WTC11 (cell line): Measurements from ENCODE around the gene TMEM183A. TPM values are rescaled to one million over a fixed set of nuclear protein-coding genes. Genes with fewer than 3 reads are reported as not detected.

ENCODE experiments used
- ATAC-seq: fragments of 200-7000 bp; cut with Tn5 transposase; 2 replicates; pipeline ENCODE4 v1.10.0; 2021; ENCODE audit warnings: mild to moderate bottlenecking, moderate library complexity
- CTCF ChIA-PET: fragments of 300-600 bp; sonication (Branson Sonifier 250); formaldehyde crosslinking; loops from one replicate; lab custom pipeline; 2021; ENCODE audit warnings: antibody characterized with exemption; lab: Charles Lee
- POLR2A ChIA-PET: fragments of 350-600 bp; sonication (Branson Sonifier 250); formaldehyde crosslinking; loops from one replicate; lab custom pipeline; 2021; ENCODE audit warnings: antibody characterized with exemption; lab: Charles Lee
- DNase-seq: peaks from one replicate; pipeline ENCODE4 v3.0.0; 2021; ENCODE audit warnings: low spot score
- H3K27ac Mint-ChIP-seq: 2 replicates; pipeline ENCODE4 v1.8.0; 2021; ENCODE audit warnings: mixed read lengths
- H3K27me3 Mint-ChIP-seq: 2 replicates; pipeline ENCODE4 v1.8.0; 2021; ENCODE audit warnings: low read depth, mild to moderate bottlenecking, moderate library complexity, mixed read lengths
- H3K36me3 Mint-ChIP-seq: 2 replicates; pipeline ENCODE4 v1.8.0; 2021; ENCODE audit warnings: mixed read lengths
- H3K4me1 Mint-ChIP-seq: 2 replicates; pipeline ENCODE4 v1.8.0; 2022; ENCODE audit warnings: mixed read lengths
- H3K4me3 Mint-ChIP-seq: 2 replicates; pipeline ENCODE4 v1.8.0; 2021; ENCODE audit warnings: mild to moderate bottlenecking, moderate library complexity, mixed read lengths
- H3K9me3 Mint-ChIP-seq: 2 replicates; pipeline ENCODE4 v1.8.0; 2021; ENCODE audit warnings: mixed read lengths
- ARID4B ChIP-seq: sonication (generic); formaldehyde crosslinking; IDR thresholded peaks from 2 replicates; pipeline ENCODE4 v1.8.0; 2023; ENCODE audit warnings: missing genetic modification reagents, mild to moderate bottlenecking, borderline replicate concordance
- KAT7 ChIP-seq: sonication (generic); formaldehyde crosslinking; IDR thresholded peaks from 2 replicates; pipeline ENCODE4 v1.8.1; 2023; ENCODE audit warnings: missing genetic modification reagents, mild to moderate bottlenecking, borderline replicate concordance
- MAX ChIP-seq: sonication (generic); formaldehyde crosslinking; IDR thresholded peaks from 2 replicates; pipeline ENCODE4 v1.8.0; 2022; ENCODE audit warnings: mild to moderate bottlenecking, missing genetic modification reagents
- RORB ChIP-seq: fragments of 250-450 bp; sonication (Bioruptor Pico); IDR thresholded peaks from 2 replicates; pipeline ENCODE4 v1.9.0; 2021; ENCODE audit warnings: mild to moderate bottlenecking
- SOX15 ChIP-seq: fragments of 250-450 bp; sonication (Bioruptor Pico); IDR thresholded peaks from 2 replicates; pipeline ENCODE4 v1.9.0; 2021; ENCODE audit warnings: mild to moderate bottlenecking
- TCF7 ChIP-seq: sonication (generic); formaldehyde crosslinking; IDR thresholded peaks from 2 replicates; pipeline ENCODE4 v1.8.0; 2022; ENCODE audit warnings: mild to moderate bottlenecking, low read depth, missing genetic modification reagents, moderate library complexity
- ZNF423 ChIP-seq: fragments of 250-450 bp; sonication (Bioruptor Pico); IDR thresholded peaks from 2 replicates; pipeline ENCODE4 v2.1.2; 2022; ENCODE audit warnings: mild to moderate bottlenecking, moderate library complexity
- total RNA-seq: library from RNA; stranded (reverse); gene quantifications from 3 replicates; pipeline ENCODE4 v1.2.3, GENCODE V29; 2021
- TF ChIP-seq, protein P1 (sequence below): sonication (generic); formaldehyde crosslinking; IDR thresholded peaks from 2 replicates; pipeline ENCODE4 v1.8.1; 2023; ENCODE audit warnings: mild to moderate bottlenecking, missing genetic modification reagents, moderate library complexity
- TF ChIP-seq, protein P2 (sequence below): sonication (generic); formaldehyde crosslinking; IDR thresholded peaks from 2 replicates; pipeline ENCODE4 v1.8.0; 2023; ENCODE audit warnings: mild to moderate bottlenecking, missing genetic modification reagents
- TF ChIP-seq, protein P3 (sequence below): sonication (generic); formaldehyde crosslinking; IDR thresholded peaks from 2 replicates; pipeline ENCODE4 v1.8.1; 2023; ENCODE audit warnings: mild to moderate bottlenecking, missing genetic modification reagents, moderate library complexity
- TF ChIP-seq, protein P4 (sequence below): fragments of 200-600 bp; IDR thresholded peaks from 2 replicates; pipeline ENCODE4 v1.8.0; 2022; ENCODE audit warnings: antibody characterized with exemption

Gene TMEM183A
- total RNA-seq, 1 experiment from 2014 or later, result 108 TPM

DNA sequence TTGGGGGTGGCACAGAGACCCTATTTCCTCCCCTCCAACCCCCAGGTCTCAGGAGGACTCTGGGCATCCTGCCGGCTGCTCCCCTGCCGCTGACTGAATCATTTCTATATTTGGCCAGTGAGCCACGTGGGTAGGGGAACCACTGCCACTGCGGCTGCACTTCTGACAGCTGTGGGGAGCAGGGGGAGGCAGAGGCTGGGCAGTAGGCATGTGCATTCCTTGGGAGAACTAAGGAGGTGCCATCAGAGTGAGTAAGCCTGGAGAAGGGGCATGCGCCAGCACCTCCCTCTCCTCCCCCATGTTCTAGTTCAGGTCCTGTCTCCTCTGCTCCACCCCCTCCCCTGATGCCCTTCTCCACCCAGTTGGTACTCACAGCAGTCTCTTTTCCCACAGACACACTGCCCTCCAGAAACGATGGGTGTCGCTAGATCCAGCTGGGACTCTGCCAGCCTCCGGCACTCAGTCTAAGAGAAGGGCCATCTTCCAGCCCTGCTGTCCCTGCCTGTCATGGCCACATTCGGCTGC, 31.1 kb downstream of the TMEM183A start:
- Mint-ChIP-seq H3K27ac (no peak overlapping the region), H3K27me3 (no peaks in the 10 kb centered on the region; the same call in 1 of the 2 replicates), H3K36me3 (peaks cover 7% of the 10 kb centered on the region), H3K4me3 (no peak overlapping the region), H3K9me3 (no peaks in the 10 kb centered on the region), H3K4me1 (peaks cover 26% of the 10 kb centered on the region)
- ChIA-PET POLR2A (no interaction called here), CTCF (interaction anchor here (2.1 to 8.9 kb wide), 14 partner anchors 10 to 269 kb away, joined by 13 to 412 read pairs (median 102); partner anchors contain the start of genes ADORA1, MYOG and PPFIA4)
- ATAC-seq (no peak), DNase-seq (no peak)
- TF ChIP-seq KAT7 (CRISPR knock-in tag), result no peak
- no peak for TF ChIP-seq ZNF423 (CRISPR knock-in tag)
- TF ChIP-seq MAX (CRISPR knock-in tag), result no peak
- TF ChIP-seq ARID4B (CRISPR knock-in tag), result no peak
- no peak for TF ChIP-seq RORB (CRISPR knock-in tag)
- no peak for TF ChIP-seq SOX15
- TF ChIP-seq, protein P1, sequence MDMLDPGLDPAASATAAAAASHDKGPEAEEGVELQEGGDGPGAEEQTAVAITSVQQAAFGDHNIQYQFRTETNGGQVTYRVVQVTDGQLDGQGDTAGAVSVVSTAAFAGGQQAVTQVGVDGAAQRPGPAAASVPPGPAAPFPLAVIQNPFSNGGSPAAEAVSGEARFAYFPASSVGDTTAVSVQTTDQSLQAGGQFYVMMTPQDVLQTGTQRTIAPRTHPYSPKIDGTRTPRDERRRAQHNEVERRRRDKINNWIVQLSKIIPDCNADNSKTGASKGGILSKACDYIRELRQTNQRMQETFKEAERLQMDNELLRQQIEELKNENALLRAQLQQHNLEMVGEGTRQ, result no peak
- no peak for TF ChIP-seq TCF7 (CRISPR knock-in tag)
- TF ChIP-seq, protein P2, sequence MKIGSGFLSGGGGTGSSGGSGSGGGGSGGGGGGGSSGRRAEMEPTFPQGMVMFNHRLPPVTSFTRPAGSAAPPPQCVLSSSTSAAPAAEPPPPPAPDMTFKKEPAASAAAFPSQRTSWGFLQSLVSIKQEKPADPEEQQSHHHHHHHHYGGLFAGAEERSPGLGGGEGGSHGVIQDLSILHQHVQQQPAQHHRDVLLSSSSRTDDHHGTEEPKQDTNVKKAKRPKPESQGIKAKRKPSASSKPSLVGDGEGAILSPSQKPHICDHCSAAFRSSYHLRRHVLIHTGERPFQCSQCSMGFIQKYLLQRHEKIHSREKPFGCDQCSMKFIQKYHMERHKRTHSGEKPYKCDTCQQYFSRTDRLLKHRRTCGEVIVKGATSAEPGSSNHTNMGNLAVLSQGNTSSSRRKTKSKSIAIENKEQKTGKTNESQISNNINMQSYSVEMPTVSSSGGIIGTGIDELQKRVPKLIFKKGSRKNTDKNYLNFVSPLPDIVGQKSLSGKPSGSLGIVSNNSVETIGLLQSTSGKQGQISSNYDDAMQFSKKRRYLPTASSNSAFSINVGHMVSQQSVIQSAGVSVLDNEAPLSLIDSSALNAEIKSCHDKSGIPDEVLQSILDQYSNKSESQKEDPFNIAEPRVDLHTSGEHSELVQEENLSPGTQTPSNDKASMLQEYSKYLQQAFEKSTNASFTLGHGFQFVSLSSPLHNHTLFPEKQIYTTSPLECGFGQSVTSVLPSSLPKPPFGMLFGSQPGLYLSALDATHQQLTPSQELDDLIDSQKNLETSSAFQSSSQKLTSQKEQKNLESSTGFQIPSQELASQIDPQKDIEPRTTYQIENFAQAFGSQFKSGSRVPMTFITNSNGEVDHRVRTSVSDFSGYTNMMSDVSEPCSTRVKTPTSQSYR (CRISPR knock-in tag), result no peak
- TF ChIP-seq, protein P3, sequence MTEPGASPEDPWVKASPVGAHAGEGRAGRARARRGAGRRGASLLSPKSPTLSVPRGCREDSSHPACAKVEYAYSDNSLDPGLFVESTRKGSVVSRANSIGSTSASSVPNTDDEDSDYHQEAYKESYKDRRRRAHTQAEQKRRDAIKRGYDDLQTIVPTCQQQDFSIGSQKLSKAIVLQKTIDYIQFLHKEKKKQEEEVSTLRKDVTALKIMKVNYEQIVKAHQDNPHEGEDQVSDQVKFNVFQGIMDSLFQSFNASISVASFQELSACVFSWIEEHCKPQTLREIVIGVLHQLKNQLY (CRISPR knock-in tag), result no peak

DNA sequence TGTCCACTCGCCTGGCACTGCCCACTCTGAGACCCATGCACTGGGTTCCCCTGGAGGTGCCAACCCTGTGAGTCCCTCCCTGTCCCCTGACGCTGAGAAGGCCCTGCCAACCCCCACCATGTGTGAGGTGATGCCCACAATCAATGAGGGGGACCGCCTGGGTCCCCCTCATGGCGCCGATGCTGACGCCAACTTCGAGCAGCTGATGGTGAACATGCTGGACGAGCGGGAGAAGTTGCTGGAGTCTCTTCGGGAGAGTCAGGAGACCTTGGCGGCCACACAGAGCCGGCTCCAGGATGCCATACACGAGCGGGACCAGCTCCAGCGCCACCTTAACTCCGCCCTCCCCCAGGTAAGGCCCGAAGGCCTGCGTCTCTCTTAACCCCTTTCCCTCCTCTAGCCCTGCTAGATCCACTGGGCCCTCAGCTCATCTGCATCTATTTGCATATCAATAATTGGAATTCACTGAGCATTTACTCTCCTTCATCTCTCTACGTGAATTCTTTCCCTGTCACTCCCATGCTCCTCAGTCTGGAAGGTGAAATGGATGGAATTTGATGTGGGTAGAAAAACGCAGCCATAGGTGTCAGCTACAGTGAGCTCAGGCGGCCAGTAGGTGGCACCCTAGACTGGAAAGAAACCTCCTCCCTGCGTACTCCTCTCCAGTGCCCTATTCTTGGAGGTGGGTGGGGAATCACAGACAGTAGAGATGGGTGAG, 31.9 kb downstream of the TMEM183A start:
- Mint-ChIP-seq H3K4me1 (peaks cover 26% of the 10 kb centered on the region), H3K36me3 (peaks cover 7% of the 10 kb centered on the region), H3K4me3 (no peak overlapping the region), H3K27me3 (no peaks in the 10 kb centered on the region; the same call in 1 of the 2 replicates), H3K27ac (no peak overlapping the region), H3K9me3 (no peaks in the 10 kb centered on the region)
- TF ChIP-seq KAT7 (CRISPR knock-in tag), result no peak
- TF ChIP-seq, protein P4, sequence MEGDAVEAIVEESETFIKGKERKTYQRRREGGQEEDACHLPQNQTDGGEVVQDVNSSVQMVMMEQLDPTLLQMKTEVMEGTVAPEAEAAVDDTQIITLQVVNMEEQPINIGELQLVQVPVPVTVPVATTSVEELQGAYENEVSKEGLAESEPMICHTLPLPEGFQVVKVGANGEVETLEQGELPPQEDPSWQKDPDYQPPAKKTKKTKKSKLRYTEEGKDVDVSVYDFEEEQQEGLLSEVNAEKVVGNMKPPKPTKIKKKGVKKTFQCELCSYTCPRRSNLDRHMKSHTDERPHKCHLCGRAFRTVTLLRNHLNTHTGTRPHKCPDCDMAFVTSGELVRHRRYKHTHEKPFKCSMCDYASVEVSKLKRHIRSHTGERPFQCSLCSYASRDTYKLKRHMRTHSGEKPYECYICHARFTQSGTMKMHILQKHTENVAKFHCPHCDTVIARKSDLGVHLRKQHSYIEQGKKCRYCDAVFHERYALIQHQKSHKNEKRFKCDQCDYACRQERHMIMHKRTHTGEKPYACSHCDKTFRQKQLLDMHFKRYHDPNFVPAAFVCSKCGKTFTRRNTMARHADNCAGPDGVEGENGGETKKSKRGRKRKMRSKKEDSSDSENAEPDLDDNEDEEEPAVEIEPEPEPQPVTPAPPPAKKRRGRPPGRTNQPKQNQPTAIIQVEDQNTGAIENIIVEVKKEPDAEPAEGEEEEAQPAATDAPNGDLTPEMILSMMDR, result peak; percentile 54
- DNase-seq (peak; percentile 80), ATAC-seq (peak; percentile 84)
- POLR2A ChIA-PET, result interaction anchor here (0.8 to 1.3 kb wide), 2 partner anchors 12 to 16 kb away, joined by 3 read pairs; no protein-coding TSS in a partner anchor
- CTCF ChIA-PET, result interaction anchor here (0.5 to 8.9 kb wide), 54 partner anchors 11 to 536 kb away, joined by 3 to 412 read pairs (median 10); partner anchors contain the start of genes ADORA1, CHI3L1, MYBPH and MYOG
